Central memory CD8-positive, alpha-beta T cell (primary cell): ENCODE results near the gene SRGAP2B.
"Not testable (repeated sequence)": the region's sequence is repeated elsewhere in the genome, so short reads cannot be mapped to it uniquely, and the experiment has no call there.

Experiments
- ATAC-seq: fragments of 150-1000 bp; cut with Tn5 transposase; replicated peaks from 2 replicates; pipeline ENCODE4 v1.10.0; 2022; ENCODE audit warnings: mild to moderate bottlenecking, moderate FRiP score, moderate number of reproducible peaks; ENCODE audit not compliant: poor library complexity, severe bottlenecking; ENCODE audit errors: extremely low read depth
- DNase-seq, 2 donors: peaks; one replicate each; pipeline ENCODE4 v3.0.0; 2021; ENCODE audit warnings: low spot score in 2 of 2
- H3K27ac Mint-ChIP-seq: one replicate; pipeline ENCODE4 v1.8.0; 2022; ENCODE audit warnings: low read depth, mild to moderate bottlenecking, moderate library complexity, mixed read lengths
- H3K27me3 Mint-ChIP-seq: one replicate; pipeline ENCODE4 v1.8.0; 2022; ENCODE audit warnings: mixed read lengths
- H3K36me3 Mint-ChIP-seq: one replicate; pipeline ENCODE4 v1.8.0; 2022; ENCODE audit warnings: mild to moderate bottlenecking, moderate library complexity, mixed read lengths; ENCODE audit not compliant: insufficient read depth
- H3K4me1 Mint-ChIP-seq: one replicate; pipeline ENCODE4 v1.8.0; 2022; ENCODE audit warnings: mixed read lengths
- H3K4me3 Mint-ChIP-seq: one replicate; pipeline ENCODE4 v1.8.0; 2022; ENCODE audit warnings: mild to moderate bottlenecking, moderate library complexity, mixed read lengths
- H3K9me3 Mint-ChIP-seq: one replicate; pipeline ENCODE4 v1.8.0; 2022; ENCODE audit warnings: mixed read lengths

Gene SRGAP2B

DNA sequence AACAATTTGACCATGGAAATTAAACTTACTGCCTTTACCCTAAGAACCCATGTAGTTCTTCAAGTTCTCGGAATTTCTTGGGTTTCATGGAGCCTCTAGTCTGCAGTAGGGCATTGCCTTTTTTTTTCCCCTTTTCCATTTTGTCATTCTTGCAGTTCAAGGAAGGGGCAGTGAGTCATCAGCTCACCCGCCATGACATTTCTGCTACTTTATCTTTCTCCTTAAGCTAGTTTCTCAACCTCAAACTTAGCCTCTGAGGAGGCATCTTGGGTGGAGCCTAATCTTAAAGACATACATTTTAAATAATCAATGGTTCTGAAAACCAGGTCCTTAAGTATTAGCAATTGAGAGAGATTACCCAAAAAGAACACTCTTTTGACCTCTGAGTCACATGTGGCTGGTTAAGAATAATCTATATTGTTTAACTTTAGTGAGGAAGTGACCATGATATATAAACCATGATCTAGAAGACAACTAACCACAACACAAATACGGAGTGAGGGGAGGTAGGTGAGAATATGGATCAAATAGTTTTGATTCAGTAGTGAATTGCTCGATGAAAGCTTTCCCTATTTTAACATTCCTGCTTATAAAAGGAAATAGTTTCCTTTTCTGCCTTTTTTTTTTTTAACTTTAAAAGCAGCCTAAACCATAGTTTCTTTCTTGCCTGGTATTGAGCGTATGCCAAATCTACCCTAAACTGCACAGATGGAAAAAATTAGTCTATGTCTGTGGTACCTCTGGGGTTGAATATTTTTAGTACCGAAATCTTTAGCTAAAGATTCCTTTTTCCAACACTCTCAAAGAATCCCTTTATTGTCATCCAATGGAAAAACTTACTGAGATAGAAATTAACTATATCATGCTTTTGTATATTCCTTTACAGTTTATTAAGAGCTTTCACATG, 20.7 kb upstream of the SRGAP2B start:
- H3K27ac Mint-ChIP-seq, ATAC-seq, H3K36me3 Mint-ChIP-seq, H3K9me3 Mint-ChIP-seq, H3K4me3 Mint-ChIP-seq, H3K4me1 Mint-ChIP-seq, H3K27me3 Mint-ChIP-seq, DNase-seq: not testable (repeated sequence)

DNA sequence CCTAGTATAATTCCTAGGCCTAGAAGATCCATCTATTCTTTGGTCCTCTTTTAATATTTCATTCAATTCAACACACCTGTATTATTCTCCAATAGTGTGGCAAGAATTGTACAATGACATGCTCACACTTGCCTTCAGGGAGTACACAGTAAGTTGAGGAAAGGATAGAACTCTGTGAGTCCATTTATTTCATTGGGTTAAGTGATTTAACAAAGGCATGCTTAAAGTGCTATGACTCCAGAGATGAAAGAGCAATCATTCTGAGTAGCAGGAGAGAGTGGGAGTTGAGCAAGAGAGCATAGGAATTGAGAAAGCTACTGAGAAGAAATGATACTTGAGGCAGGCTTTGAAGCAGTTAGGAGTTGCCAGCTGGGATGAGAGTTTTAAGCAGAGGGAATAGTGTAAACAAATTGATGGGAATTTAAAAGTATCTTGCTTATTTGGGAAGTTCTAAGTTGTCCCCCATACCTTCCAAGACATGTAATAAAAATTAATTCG, 19.5 kb upstream of the SRGAP2B start:
- ATAC-seq, H3K36me3 Mint-ChIP-seq, DNase-seq, H3K4me1 Mint-ChIP-seq, H3K4me3 Mint-ChIP-seq, H3K27me3 Mint-ChIP-seq, H3K9me3 Mint-ChIP-seq, H3K27ac Mint-ChIP-seq: not testable (repeated sequence)

DNA sequence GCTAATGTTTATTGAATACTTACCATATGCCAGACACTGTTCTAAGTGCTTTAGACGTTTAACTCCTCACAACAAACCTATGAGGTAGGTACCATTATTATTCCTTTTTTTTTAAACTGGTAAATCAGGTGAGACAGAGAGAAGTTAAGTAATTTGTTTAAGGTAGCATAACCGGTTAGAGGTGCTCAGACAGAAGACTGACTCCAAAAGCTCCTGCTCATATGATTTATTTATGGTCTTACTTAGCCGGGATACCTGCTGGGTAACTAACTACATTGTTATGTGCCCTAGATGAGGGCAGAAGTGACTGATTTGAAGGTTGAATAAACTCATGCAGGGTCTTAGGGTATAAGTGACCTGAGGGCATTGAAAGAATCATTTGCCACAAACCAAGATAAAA, 17.6 kb upstream of the SRGAP2B start:
- DNase-seq, H3K36me3 Mint-ChIP-seq, ATAC-seq, H3K9me3 Mint-ChIP-seq, H3K27ac Mint-ChIP-seq, H3K4me3 Mint-ChIP-seq, H3K27me3 Mint-ChIP-seq, H3K4me1 Mint-ChIP-seq: not testable (repeated sequence)

DNA sequence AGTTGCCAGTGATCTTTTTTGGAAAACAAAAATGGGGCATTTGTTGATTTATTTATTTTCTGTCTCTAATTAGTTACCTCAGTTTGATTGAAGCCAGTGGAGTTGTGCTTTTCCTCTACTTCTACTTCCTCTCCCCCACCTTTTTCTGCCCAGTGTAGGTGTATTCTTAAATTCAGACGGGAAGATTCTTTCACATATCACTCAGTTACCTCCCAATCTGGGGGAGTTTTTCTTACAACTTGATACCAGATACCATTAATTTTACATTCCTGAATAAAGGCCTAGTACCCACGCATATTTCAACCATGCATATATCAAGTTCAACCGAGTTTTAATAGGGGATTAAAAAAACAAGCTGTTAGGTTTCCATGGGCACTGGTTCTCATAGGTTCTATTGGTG, 16.5 kb upstream of the SRGAP2B start:
- H3K4me1 Mint-ChIP-seq, H3K27ac Mint-ChIP-seq, ATAC-seq, H3K4me3 Mint-ChIP-seq, H3K9me3 Mint-ChIP-seq, H3K36me3 Mint-ChIP-seq, DNase-seq, H3K27me3 Mint-ChIP-seq: not testable (repeated sequence)

DNA sequence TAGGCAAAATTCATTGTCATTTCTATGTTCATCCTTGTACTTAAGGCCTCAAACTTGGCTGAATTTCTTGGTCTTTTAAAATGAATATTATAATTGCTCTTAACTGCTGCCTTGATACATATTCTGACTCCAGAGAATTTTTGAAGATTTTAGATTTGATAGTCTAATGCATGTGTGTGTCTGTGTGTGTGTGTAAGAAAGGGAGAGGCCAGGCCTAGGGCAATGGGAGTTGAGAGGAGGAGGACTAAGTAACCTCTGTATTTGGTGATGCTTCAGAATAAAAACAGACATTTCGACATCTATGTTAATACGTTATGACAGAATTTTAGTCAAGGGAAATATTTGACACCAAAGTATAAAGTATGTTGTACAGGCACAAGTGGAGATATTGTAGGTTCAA, 8.2 kb upstream of the SRGAP2B start:
- DNase-seq, H3K9me3 Mint-ChIP-seq, H3K36me3 Mint-ChIP-seq, H3K4me3 Mint-ChIP-seq, ATAC-seq, H3K4me1 Mint-ChIP-seq, H3K27me3 Mint-ChIP-seq, H3K27ac Mint-ChIP-seq: not testable (repeated sequence)

DNA sequence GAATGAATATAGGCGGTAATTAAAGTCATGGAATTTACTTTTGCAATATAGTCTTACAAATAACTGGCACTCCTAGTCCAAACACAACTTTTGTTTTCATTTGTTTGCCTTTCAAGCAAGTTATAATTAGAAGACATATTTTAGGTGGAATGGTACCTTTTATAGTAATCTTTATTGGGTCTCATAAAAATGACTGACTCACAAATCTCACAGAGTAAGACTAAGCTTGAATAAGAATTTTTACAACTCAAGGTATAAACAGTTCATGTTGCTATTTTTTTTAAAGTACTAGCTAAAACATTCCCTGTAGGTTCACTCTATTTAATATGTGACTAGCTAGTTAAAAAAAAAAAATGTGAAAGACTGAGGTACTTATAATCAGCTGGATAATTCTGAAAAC, 6.6 kb upstream of the SRGAP2B start:
- not testable (repeated sequence) for H3K4me1 Mint-ChIP-seq, H3K4me3 Mint-ChIP-seq, H3K27me3 Mint-ChIP-seq, ATAC-seq, DNase-seq, H3K36me3 Mint-ChIP-seq, H3K9me3 Mint-ChIP-seq, H3K27ac Mint-ChIP-seq

DNA sequence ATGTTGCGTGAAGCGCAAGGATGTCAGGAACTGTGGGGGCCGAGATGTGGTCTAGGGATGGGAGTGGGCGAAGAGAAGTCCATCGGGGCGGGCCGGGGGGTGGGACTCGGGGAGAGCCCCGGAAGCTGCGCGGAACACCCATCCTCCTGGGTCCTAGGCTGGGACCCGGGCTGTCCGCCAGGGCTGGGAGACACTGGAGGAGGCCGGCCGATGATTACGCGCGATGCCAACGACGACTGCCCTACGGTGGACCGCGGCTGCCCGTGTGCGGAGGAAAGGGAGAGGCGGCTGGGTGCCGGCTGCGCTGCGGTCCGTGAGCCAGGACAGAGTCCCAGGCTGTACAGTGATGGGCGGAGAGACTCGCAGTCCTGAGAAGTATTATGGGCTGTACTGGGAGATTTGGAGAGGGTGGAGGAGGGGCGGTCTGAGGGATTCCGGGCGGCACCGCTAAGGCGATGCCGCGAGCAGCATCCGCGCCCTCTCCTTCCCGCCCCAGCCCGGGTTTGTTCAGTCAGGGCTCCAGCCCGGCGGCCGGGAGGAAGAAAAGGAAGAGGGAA, 395 bp downstream of the SRGAP2B start:
- H3K27ac Mint-ChIP-seq, DNase-seq, H3K9me3 Mint-ChIP-seq, H3K36me3 Mint-ChIP-seq, ATAC-seq, H3K27me3 Mint-ChIP-seq, H3K4me1 Mint-ChIP-seq, H3K4me3 Mint-ChIP-seq: not testable (repeated sequence)

DNA sequence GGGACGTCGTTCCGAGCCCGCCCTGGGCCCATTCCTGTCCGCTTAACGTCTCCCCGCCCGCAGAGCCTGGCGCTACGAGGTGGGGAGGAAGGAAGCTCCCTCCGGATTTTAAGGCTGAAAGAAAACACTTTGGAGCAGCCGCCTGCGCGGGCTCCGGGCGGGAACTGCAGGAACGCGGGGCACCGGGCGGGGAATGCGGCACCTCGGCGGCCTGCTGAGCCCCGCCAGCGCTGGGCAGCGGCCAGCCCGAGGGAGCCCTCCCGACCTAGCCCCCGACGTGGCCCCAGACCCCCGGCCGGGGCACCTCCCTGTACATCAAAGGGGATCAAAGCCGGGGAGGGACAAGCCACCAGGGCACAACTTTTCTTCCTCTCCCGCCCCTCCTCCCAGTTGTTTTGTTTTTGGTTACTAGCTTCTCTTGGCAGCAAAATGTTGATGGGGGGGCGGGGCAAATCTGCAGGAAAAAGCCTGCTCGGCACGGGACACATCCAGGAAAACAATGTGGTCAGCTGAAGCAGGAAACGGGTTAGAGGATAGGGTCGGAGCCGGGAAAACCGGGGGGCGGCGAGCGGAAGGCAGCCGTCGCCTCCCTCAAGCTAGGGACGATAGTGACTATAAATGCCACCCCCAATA, 1.5 kb downstream of the SRGAP2B start:
- H3K4me1 Mint-ChIP-seq, H3K9me3 Mint-ChIP-seq, DNase-seq, ATAC-seq, H3K27ac Mint-ChIP-seq, H3K36me3 Mint-ChIP-seq, H3K27me3 Mint-ChIP-seq: not testable (repeated sequence)
- H3K4me3 Mint-ChIP-seq, result peak overlapping the region; percentile 86

DNA sequence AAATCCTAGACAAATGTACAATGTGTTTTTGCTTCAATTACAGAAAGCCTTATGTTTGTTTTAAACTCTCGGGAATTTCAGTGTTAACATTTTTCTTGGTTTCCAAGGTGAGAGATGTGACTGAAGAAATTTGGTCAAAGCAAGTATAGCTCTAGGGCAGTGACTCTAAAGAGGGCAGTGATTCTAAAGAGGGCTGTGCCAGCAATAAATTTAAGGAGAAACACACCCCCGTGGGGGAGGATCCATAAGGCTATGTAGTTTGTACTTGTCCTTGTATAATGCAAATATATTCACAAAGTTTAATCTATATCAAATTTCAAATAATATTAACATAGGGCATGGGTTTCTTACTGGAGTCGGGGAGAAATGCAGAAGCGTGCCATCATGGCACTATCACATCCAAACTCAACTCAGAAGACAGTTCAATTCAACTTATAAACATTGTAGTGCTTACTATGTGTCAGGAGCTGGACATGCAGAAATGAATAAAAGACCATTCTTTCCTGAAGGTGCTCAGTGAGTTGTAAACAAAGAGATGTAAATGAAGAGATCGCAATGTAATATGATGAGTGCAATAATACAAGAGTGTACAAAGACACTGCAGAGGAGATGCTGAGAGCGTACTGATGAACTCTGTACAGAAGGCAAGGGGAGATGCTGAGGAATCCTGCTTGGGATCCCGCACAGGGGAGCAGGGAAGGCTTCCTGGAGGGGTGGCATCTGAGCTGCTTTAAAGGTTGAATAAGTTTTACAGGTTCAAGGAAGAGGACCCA, 12.5 kb downstream of the SRGAP2B start:
- not testable (repeated sequence) for H3K4me1 Mint-ChIP-seq, H3K4me3 Mint-ChIP-seq, H3K36me3 Mint-ChIP-seq, DNase-seq, H3K27me3 Mint-ChIP-seq, H3K9me3 Mint-ChIP-seq, ATAC-seq, H3K27ac Mint-ChIP-seq

DNA sequence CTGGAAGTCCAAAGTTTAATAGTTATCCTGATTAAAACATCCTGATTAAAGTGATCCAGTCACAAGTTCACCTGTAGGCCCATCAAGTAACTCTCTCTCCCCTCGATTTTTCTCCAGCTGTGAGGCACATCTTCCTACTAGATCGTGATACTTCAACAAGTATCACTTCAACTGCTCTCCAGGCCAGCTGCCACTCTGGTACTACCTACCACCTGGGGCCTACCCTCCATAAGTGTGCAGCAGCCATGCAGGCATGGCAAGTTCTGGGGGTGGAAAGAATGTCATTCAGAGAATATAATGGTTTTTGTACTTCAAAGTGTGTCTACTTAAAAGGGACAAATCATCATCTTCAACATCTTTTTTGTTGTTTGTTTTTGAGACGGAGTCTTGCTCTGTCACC, 14.9 kb downstream of the SRGAP2B start:
- not testable (repeated sequence) for DNase-seq, H3K9me3 Mint-ChIP-seq, ATAC-seq, H3K4me3 Mint-ChIP-seq, H3K36me3 Mint-ChIP-seq, H3K27me3 Mint-ChIP-seq, H3K27ac Mint-ChIP-seq, H3K4me1 Mint-ChIP-seq

DNA sequence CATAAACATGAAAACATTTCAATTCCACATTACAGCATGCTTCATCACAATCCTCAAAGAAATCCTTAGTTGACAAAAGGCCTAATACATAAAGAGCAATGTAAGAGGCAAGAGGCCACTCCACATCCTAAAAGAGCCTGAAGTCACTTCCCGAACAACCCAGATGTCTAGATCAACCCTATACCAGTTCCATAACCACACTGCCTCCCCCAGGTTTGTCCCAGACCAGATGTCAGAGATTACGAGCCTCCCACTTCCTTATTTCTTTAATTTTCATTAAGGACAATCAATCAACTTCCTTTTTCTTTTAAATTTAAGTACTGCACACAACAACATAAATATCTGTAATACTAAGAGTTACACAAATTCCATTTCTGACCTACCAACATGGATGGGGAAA, 15.4 kb downstream of the SRGAP2B start:
- H3K27ac Mint-ChIP-seq, H3K4me1 Mint-ChIP-seq, H3K4me3 Mint-ChIP-seq, H3K27me3 Mint-ChIP-seq, H3K9me3 Mint-ChIP-seq, DNase-seq, H3K36me3 Mint-ChIP-seq, ATAC-seq: not testable (repeated sequence)

DNA sequence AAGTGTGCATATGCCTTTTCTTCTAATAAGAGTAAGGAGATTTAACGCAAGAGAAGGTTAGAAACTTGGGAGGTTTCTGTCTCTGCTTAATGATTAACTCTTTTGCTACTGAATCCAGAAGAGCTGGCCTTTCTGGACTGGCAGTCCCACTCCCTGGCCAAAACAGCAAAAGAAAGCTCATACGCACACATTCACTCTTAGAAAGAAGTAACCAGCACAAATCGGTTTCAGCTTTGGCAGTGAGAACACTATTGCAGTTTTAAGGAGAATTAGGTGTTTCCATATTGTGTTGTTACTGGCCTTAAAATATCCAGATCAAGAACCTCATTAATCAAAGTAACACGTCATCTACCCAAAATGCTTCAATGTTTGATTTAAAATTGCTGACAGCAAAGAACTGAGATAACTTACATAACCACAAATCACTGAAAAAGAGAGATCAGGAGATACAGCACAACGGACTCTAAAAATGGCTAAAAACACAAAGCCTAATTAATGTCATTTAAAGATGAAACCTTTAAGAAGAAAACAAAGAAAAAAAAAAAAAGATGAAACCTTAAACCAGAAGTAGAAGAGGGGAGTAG, 16.2 kb downstream of the SRGAP2B start:
- not testable (repeated sequence) for H3K4me1 Mint-ChIP-seq, ATAC-seq, H3K36me3 Mint-ChIP-seq, H3K27me3 Mint-ChIP-seq, H3K4me3 Mint-ChIP-seq, H3K9me3 Mint-ChIP-seq, DNase-seq, H3K27ac Mint-ChIP-seq
